ENCODE results near the gene ACOT7. TPM values are rescaled to one million over a fixed set of nuclear protein-coding genes. Genes with fewer than 3 reads are reported as not detected.

The ACOT7 gene
- total RNA-seq, 1 donor from 2014 or later = 128 TPM

DNA sequence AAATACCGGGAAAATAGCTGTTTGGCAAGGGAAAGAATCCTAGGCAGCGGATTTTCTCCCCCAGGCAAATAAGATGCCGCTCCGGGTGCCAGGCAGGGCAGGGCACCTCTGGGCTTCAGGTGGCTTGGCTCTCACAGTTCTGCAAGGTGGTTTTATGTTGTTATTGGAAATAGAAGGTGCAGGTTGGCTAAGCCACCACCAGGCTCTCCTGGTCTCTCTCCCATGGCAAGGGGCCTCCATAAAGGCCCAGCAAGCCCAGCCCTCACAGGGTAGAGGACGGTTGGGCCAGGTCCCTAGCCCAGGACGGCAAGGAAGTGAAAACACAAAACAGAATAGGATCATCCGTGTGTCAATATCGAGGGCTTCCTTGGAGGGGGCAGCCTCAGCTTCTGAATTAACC lies 95.0 kb downstream of the ACOT7 start:
- Mint-ChIP-seq H3K4me3 (ENCODE audit: low read depth) (no peak overlapping the region), H3K36me3 (ENCODE audit: low read depth) (peaks cover 9% of the 10 kb centered on the region), H3K9me3 (no peaks in the 10 kb centered on the region), H3K27me3 (ENCODE audit: low read depth) (no peaks in the 10 kb centered on the region), H3K4me1 (ENCODE audit: low read depth) (no peaks in the 10 kb centered on the region), H3K27ac (no peak overlapping the region)
- intact Hi-C loops (cut with micrococcal nuclease) = no loop called here
- no peak for DNase-seq (ENCODE audit: low spot score)

DNA sequence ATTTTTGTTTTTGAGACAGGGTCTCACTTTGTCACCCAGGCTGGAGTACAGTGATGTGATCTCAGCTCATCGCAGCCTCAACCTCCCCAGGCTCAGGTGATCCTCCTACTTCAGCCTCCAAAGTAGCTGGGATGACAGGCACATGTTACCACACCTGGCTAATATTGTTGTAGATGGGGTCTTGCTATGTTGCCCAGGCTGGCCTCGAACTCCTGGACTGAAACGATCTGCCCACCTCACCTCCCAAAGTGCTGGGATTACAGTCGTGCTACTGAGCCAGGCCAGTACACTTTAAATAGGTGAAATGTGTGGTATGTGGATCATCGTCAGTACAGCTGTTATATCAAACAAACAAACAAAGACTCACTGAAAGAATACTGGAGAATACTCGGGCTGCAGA lies 97.7 kb downstream of the ACOT7 start:
- no peaks in the 10 kb centered on the region for H3K9me3 Mint-ChIP-seq
- no peaks in the 10 kb centered on the region for H3K4me1 Mint-ChIP-seq (ENCODE audit: low read depth)
- no peak overlapping the region for H3K4me3 Mint-ChIP-seq (ENCODE audit: low read depth)
- no peak overlapping the region for H3K27ac Mint-ChIP-seq
- H3K36me3 Mint-ChIP-seq (ENCODE audit: low read depth) = peaks cover 15% of the 10 kb centered on the region
- H3K27me3 Mint-ChIP-seq (ENCODE audit: low read depth) = no peaks in the 10 kb centered on the region
- no peak for DNase-seq (ENCODE audit: low spot score)
- intact Hi-C loops (cut with micrococcal nuclease) = no loop called here

DNA sequence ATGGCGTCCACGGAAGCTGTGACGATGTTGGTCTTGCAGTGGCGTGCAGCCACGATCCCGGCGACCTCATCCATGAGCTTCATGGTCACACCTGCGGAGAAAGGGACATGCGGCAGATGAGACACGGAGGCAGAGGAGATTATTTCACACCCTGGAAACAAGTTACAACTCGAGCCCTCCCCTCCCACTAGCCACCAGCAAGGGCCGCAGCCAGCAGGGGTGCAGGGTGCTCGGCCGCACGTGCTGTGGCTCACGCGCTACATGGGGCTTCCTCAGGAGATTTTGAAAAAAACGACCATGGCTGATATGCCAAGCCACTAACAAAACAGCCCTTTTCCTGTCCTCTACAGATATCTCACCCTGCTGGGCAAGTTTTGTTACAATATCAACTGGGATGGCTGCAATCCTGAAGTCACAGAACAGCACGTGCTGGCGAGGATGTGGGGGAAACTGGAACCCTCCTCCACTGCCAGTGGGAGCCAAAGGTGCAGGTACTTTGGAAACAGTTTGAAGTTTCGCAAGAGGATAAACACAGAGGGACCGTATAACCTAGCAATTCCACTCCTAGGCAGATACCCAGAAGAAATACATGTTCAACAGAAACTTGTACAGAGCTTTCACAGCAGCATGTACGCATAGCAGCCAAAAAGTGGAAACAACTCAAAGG lies 98.5 kb downstream of the ACOT7 start:
- intact Hi-C loops (cut with micrococcal nuclease) = no loop called here
- DNase-seq (ENCODE audit: low spot score) = no peak
- Mint-ChIP-seq H3K27ac (no peak overlapping the region), H3K27me3 (ENCODE audit: low read depth) (no peaks in the 10 kb centered on the region), H3K4me1 (ENCODE audit: low read depth) (no peaks in the 10 kb centered on the region), H3K9me3 (no peaks in the 10 kb centered on the region), H3K36me3 (ENCODE audit: low read depth) (peaks cover 15% of the 10 kb centered on the region), H3K4me3 (ENCODE audit: low read depth) (no peak overlapping the region)

DNA sequence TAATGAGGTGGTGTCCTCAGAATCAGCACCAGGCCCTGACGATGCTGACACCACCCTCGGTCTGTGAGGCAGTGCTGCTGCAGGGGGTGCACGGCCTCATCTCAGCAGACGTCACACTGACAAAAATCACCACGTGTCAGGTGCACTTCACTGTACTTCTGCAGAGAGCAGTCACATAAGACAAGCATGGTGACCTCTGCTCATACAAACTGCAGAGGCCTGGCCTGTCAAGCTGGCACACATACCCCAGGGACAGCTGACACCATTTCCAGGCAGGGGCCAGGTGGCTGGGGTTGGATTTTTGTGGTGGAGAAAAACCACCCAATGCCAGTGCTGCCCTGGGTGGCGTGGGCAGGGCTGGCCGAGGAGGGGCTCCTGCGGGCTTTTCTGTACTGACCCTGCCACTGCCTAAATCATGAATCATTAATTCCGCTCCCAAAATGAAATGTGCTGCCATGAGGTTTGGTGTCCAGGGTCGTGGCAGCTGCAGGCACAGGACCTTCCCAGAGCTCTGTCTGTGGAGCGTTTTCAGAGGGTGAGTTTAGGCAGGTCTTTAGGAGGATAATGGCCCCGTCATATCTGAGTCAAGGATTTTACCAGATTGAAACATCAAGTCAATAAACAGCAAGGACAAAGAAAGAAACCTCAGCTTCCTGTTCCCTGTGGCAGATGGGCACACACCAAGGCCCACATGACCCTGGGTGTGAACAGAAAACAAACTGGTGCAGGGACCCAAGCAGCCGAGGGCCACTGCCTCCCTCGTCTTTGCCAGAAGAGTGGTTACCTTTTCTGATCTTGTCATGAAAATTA lies 99.3 kb downstream of the ACOT7 start:
- Mint-ChIP-seq H3K36me3 (ENCODE audit: low read depth) (peaks cover 15% of the 10 kb centered on the region), H3K9me3 (no peaks in the 10 kb centered on the region), H3K27me3 (ENCODE audit: low read depth) (no peaks in the 10 kb centered on the region), H3K4me1 (ENCODE audit: low read depth) (no peaks in the 10 kb centered on the region), H3K4me3 (ENCODE audit: low read depth) (no peak overlapping the region), H3K27ac (no peak overlapping the region)
- DNase-seq (ENCODE audit: low spot score) = no peak
- intact Hi-C loops (cut with micrococcal nuclease) = no loop called here

DNA sequence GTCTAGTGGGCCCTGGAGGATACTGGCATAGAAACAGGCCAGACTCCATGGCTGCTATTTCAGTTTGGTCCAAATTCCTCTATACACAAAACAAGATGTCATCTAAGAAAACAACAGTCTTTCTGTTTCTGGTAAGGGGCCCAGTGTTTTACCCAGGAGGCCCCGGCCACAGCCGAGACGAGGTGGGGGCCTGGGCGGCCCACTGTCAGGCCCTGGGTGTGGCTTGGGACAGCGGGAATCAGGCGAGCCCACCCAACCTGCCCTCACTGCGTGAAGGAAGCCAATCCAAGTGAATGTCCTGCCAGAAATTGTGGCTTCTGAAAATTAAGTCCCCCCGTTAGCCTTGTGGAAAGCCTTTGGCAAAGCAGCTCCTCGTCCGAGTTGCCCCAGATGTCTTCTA lies 101.5 kb downstream of the ACOT7 start:
- H3K4me3 Mint-ChIP-seq (ENCODE audit: low read depth) = no peak overlapping the region
- H3K4me1 Mint-ChIP-seq (ENCODE audit: low read depth) = no peaks in the 10 kb centered on the region
- H3K27me3 Mint-ChIP-seq (ENCODE audit: low read depth) = no peaks in the 10 kb centered on the region
- no peak for DNase-seq (ENCODE audit: low spot score)
- H3K27ac Mint-ChIP-seq = no peak overlapping the region
- H3K9me3 Mint-ChIP-seq = no peaks in the 10 kb centered on the region
- intact Hi-C loops (cut with micrococcal nuclease) = no loop called here
- H3K36me3 Mint-ChIP-seq (ENCODE audit: low read depth) = peaks cover 15% of the 10 kb centered on the region

DNA sequence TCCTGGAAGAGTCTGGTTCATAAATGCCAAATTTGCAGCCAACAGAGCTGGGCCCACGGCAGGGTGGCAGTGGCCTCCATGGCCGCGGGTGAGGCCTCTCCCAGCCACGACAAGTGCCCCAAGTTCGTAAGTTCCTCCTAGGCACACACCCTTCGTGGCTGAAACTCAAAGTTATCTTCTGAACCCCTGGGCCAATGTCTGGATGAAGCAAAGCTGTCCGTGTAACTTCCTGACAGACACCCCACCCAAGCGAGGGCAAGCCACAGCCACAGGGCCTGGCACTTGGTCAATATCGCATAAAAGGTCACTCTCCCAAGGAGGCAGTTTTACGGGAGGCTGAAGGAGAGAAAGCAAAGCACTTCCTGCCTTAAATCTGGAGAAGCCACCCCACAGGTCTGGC lies 104.9 kb downstream of the ACOT7 start:
- H3K4me1 Mint-ChIP-seq (ENCODE audit: low read depth) = no peaks in the 10 kb centered on the region
- no peak for DNase-seq (ENCODE audit: low spot score)
- H3K27me3 Mint-ChIP-seq (ENCODE audit: low read depth) = no peaks in the 10 kb centered on the region
- H3K27ac Mint-ChIP-seq = no peak overlapping the region
- intact Hi-C loops (cut with micrococcal nuclease) = no loop called here
- peaks cover 7% of the 10 kb centered on the region for H3K36me3 Mint-ChIP-seq (ENCODE audit: low read depth)
- H3K9me3 Mint-ChIP-seq = no peaks in the 10 kb centered on the region
- no peak overlapping the region for H3K4me3 Mint-ChIP-seq (ENCODE audit: low read depth)

DNA sequence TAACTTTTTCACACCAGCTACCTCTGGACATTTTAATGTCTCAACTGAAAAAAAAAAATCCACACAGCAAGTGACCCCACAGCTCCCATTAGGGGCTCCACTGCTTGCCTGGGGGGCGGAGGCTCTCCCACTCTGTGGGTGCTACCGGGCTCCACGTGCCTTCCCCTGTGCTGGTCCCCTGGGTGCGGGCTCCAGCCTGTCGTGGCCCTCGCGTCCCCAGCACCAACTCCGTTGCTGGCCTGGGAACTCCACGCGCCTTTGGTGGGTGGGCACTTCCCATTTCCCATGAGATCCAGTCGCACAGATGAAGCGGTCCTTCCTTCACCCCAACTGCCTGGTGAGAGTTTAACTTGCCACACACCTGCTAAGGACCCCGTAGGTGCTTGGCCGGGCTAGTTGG lies 105.5 kb downstream of the ACOT7 start:
- no peaks in the 10 kb centered on the region for H3K9me3 Mint-ChIP-seq

DNA sequence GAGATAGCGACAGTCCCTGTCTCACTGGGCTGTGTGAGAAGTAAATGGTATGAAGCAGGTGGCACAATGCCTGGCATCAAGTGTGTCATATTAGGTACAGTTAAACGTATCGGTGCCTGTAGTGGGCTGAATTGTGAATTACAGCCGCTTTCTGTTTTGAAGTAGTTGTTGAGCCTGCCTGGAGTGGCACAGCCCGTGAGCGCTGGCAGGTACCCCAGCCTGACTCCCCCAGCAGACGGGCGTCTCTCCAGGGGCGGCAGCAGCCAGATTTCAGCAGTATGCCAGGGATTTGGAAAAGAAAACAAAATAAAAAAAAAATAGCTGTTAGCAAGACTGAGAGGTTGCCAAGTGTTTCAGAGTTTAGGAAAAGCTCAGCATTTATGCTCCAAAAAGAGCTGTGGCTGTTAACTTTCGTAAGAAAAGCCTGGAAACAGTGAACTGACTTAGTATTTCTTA lies 106.1 kb downstream of the ACOT7 start:
- Mint-ChIP-seq H3K4me3 (ENCODE audit: low read depth) (no peak overlapping the region), H3K9me3 (no peaks in the 10 kb centered on the region)
- intact Hi-C loops (cut with micrococcal nuclease) = no loop called here

More for the DNA sequence above, 105.5 kb downstream of the ACOT7 start:
- intact Hi-C loops (cut with micrococcal nuclease) = no loop called here
- H3K27ac Mint-ChIP-seq = no peak overlapping the region
- no peak overlapping the region for H3K4me3 Mint-ChIP-seq (ENCODE audit: low read depth)
- no peak for DNase-seq (ENCODE audit: low spot score)
- no peaks in the 10 kb centered on the region for H3K27me3 Mint-ChIP-seq (ENCODE audit: low read depth)
- peaks cover 1% of the 10 kb centered on the region for H3K36me3 Mint-ChIP-seq (ENCODE audit: low read depth)
- no peaks in the 10 kb centered on the region for H3K4me1 Mint-ChIP-seq (ENCODE audit: low read depth)

DNA sequence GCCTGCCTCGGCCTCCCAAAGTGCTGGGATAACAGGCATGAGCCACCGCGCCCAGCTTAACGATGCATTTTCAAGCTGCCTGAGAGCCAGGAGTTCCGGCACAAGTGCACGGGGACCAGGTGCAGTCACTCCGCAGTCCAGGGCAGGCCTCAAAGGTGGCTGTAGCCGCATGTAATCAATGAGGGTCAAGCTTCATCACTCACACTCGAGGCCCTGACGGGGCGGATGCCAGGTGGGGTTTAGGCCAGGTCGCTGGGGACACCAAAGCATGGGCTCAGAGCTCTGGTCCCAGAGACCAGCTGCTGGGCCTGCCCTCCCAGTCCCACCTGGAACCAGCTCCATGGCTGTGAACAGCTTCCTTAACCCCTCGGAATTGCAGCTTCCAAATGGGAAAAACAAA lies 106.5 kb downstream of the ACOT7 start:
- Mint-ChIP-seq H3K27ac (no peak overlapping the region), H3K4me3 (ENCODE audit: low read depth) (no peak overlapping the region), H3K36me3 (ENCODE audit: low read depth) (no peaks in the 10 kb centered on the region), H3K27me3 (ENCODE audit: low read depth) (no peaks in the 10 kb centered on the region), H3K9me3 (no peaks in the 10 kb centered on the region), H3K4me1 (ENCODE audit: low read depth) (no peaks in the 10 kb centered on the region)
- DNase-seq (ENCODE audit: low spot score) = no peak
- intact Hi-C loops (cut with micrococcal nuclease) = no loop called here

More for the DNA sequence above, 106.1 kb downstream of the ACOT7 start:
- Mint-ChIP-seq H3K4me1 (ENCODE audit: low read depth) (no peaks in the 10 kb centered on the region), H3K27ac (no peak overlapping the region), H3K36me3 (ENCODE audit: low read depth) (no peaks in the 10 kb centered on the region), H3K27me3 (ENCODE audit: low read depth) (no peaks in the 10 kb centered on the region)
- DNase-seq (ENCODE audit: low spot score) = no peak

DNA sequence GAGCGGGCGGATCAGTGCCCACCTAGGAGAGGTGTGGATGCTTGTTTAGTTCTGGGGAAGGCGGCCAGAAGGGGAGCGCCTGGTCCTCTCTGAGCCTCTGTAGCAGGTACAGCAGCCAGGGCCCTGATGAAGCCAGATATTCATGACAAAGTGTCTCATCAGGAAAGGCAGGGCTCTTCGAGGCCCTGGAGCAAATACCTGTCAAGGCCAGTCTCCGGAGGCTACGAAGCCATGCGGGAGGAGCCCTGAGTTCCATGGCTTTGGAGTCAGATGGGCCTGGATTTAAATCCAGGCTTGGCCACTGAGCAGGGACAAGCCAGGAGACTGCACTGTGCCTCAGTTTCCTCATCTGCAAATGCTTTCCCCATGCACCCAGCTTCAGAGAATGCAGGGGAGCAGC lies 107.3 kb downstream of the ACOT7 start:
- no peaks in the 10 kb centered on the region for H3K9me3 Mint-ChIP-seq
- no peak for DNase-seq (ENCODE audit: low spot score)
- H3K27me3 Mint-ChIP-seq (ENCODE audit: low read depth) = no peaks in the 10 kb centered on the region
- H3K27ac Mint-ChIP-seq = no peak overlapping the region
- no peaks in the 10 kb centered on the region for H3K4me1 Mint-ChIP-seq (ENCODE audit: low read depth)
- intact Hi-C loops (cut with micrococcal nuclease) = no loop called here
- H3K36me3 Mint-ChIP-seq (ENCODE audit: low read depth) = no peaks in the 10 kb centered on the region
- no peak overlapping the region for H3K4me3 Mint-ChIP-seq (ENCODE audit: low read depth)

DNA sequence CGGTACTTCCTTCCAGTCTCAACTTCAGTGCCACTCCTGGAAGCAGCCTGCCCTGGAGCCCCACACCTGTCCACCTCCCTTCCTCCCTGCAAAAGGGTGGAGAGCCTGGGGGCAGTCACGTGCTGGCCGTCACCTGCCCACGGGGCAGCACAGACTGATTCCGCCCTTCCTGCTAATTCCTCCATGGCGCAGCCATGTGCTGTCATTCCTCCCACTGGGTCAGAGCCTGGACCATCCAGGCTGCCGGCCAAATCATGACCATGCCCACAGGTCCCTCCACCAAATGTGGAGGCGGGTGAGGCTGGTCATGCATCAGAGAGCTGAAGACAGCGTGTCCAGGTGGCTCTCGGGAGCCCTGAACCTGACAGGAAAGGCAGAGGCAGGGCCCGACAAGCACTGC lies 108.2 kb downstream of the ACOT7 start:
- no peak for DNase-seq (ENCODE audit: low spot score)
- Mint-ChIP-seq H3K4me3 (ENCODE audit: low read depth) (no peak overlapping the region), H3K27me3 (ENCODE audit: low read depth) (no peaks in the 10 kb centered on the region), H3K27ac (no peak overlapping the region), H3K9me3 (no peaks in the 10 kb centered on the region), H3K36me3 (ENCODE audit: low read depth) (no peaks in the 10 kb centered on the region), H3K4me1 (ENCODE audit: low read depth) (no peaks in the 10 kb centered on the region)
- intact Hi-C loops (cut with micrococcal nuclease) = no loop called here

DNA sequence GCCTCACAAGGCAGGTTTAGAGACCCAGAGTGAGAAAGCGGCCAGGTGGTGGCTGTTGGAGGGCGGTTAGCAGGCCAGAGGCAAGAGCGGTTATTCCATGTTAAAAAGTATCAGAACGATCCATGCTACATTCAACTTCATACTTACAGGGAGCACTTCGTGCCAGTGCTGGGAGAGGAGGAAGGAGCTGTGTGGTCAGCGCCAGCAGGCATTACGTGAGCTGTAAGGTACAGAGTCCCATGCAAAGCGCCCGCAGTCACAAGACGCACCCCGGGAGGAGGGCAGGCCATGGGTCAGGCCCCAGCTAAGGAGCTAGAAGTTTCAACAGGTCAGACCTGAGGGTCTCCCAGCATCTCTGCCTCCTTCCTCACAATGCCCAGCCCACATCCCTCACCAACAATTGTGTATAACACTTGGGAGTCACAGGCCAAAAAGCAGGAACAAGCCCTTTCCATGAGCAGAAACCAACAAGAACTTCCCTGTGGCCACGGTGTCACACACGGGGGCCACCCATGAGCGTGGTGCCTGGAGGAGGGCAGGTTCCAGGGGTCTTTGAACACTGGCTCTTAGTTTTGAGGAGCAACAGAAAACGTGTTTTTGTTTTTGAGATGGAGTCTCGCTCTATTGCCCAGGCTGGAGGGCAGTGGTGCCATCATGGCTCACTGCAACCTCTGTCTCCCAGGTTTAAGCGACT lies 110.8 kb downstream of the ACOT7 start:
- no peak for DNase-seq (ENCODE audit: low spot score)
- Mint-ChIP-seq H3K27ac (no peak overlapping the region), H3K9me3 (no peaks in the 10 kb centered on the region)

More for the DNA sequence above, 110.8 kb downstream of the ACOT7 start:
- intact Hi-C loops (cut with micrococcal nuclease) = no loop called here
- Mint-ChIP-seq H3K4me3 (ENCODE audit: low read depth) (no peak overlapping the region), H3K4me1 (ENCODE audit: low read depth) (no peaks in the 10 kb centered on the region), H3K36me3 (ENCODE audit: low read depth) (no peaks in the 10 kb centered on the region), H3K27me3 (ENCODE audit: low read depth) (no peaks in the 10 kb centered on the region)
